Colonic mucosa (tissue), 4 donors: ENCODE data around the gene DDR2. TPM values are rescaled to one million over a fixed set of nuclear protein-coding genes. Genes with fewer than 3 reads are reported as not detected.
"Not testable (repeated sequence)": the region's sequence is repeated elsewhere in the genome, so short reads cannot be mapped to it uniquely, and the experiment has no call there.

Experiments used
- DNase-seq: peaks from one replicate; pipeline ENCODE4 v3.0.0-alpha.2; 2020
- H3K27ac ChIP-seq: fragments of 200-600 bp; one replicate; pipeline ENCODE4 v1.8.0; 2021
- H3K27me3 ChIP-seq: fragments of 200-600 bp; one replicate; pipeline ENCODE4 v1.8.0; 2021
- H3K36me3 ChIP-seq: fragments of 200-600 bp; one replicate; pipeline ENCODE4 v1.8.0; 2021
- H3K4me1 ChIP-seq: fragments of 200-600 bp; one replicate; pipeline ENCODE4 v1.8.0; 2021; ENCODE audit warnings: mild to moderate bottlenecking
- H3K4me3 ChIP-seq: fragments of 200-600 bp; one replicate; pipeline ENCODE4 v1.8.0; 2021
- H3K9ac ChIP-seq, 2 donors: one replicate each; pipeline ENCODE4 v1.7.0; 2013; ENCODE audit warnings: control low read depth in 2 of 2, low read depth in 2 of 2, low read length in 2 of 2
- H3K9me3 ChIP-seq: fragments of 200-600 bp; one replicate; pipeline ENCODE4 v1.8.0; 2021
- intact Hi-C: fragments of 100-400 bp; cut with DNase I; formaldehyde crosslinking; loops from one replicate; pipeline ENCODE4 v1.14.1; 2022
- total RNA-seq, 2 donors: library from RNA; stranded (reverse); fragmentation: NEBNext Ultra II Directional in 1 of 2; extraction: Animal tissue kit (Norgen Biotek cat#: 25700) in 1 of 2; gene quantifications; one replicate each; pipeline ENCODE4 v1.2.1, GENCODE V29; 2021
- TF ChIP-seq, protein P1 (sequence below): fragments of 200-600 bp; IDR thresholded peaks from one replicate; pipeline ENCODE4 v1.8.0; 2022; ENCODE audit warnings: antibody characterized with exemption, mild to moderate bottlenecking
- donor health status: healthy.
- donor health status: DM: no; HTN: no; CAD: no.
- donor health status: DM: no; HTN: no; CAD: no.

DDR2 gene
- total RNA-seq: 10 to 100 TPM in 1 of 2 donors, 1 to 10 TPM in 1; 7.6 to 26.5 TPM

- intact Hi-C loops: loop anchor here (5.0 kb wide), 1 partner anchor 45 kb away; no protein-coding TSS in a partner anchor
- DNase-seq: peak; percentile 57
Observed at GRCh38 chr1:162632217-162632666, at the start of gene DDR2. Gene DDR2 (plus strand): TSS chr1:162632464. CDS start chr1:162719064, 86,600 bp downstream.

GRCh38 chr1:162582901-162583300, 49.4 kb upstream of the DDR2 start:
- DNase-seq, intact Hi-C loops, H3K27me3 ChIP-seq, H3K36me3 ChIP-seq, H3K9me3 ChIP-seq, H3K4me3 ChIP-seq, H3K4me1 ChIP-seq, H3K27ac ChIP-seq, H3K9ac ChIP-seq: not testable (repeated sequence)

More at GRCh38 chr1:162632217-162632666, at the start of gene DDR2:
- no peaks in the 10 kb centered on the region for H3K9me3 ChIP-seq
- H3K27me3 ChIP-seq: no peaks in the 10 kb centered on the region
- TF ChIP-seq, protein P1, sequence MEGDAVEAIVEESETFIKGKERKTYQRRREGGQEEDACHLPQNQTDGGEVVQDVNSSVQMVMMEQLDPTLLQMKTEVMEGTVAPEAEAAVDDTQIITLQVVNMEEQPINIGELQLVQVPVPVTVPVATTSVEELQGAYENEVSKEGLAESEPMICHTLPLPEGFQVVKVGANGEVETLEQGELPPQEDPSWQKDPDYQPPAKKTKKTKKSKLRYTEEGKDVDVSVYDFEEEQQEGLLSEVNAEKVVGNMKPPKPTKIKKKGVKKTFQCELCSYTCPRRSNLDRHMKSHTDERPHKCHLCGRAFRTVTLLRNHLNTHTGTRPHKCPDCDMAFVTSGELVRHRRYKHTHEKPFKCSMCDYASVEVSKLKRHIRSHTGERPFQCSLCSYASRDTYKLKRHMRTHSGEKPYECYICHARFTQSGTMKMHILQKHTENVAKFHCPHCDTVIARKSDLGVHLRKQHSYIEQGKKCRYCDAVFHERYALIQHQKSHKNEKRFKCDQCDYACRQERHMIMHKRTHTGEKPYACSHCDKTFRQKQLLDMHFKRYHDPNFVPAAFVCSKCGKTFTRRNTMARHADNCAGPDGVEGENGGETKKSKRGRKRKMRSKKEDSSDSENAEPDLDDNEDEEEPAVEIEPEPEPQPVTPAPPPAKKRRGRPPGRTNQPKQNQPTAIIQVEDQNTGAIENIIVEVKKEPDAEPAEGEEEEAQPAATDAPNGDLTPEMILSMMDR: no peak
- no peaks in the 10 kb centered on the region for H3K36me3 ChIP-seq
- peak within 1 kb of the TSS; percentile 27 to 44 for H3K9ac ChIP-seq
- H3K4me3 ChIP-seq: peak within 1 kb of the TSS; percentile 18
- no peaks in the 10 kb centered on the region for H3K4me1 ChIP-seq
- peak within 1 kb of the TSS; percentile 73 for H3K27ac ChIP-seq

DNA sequence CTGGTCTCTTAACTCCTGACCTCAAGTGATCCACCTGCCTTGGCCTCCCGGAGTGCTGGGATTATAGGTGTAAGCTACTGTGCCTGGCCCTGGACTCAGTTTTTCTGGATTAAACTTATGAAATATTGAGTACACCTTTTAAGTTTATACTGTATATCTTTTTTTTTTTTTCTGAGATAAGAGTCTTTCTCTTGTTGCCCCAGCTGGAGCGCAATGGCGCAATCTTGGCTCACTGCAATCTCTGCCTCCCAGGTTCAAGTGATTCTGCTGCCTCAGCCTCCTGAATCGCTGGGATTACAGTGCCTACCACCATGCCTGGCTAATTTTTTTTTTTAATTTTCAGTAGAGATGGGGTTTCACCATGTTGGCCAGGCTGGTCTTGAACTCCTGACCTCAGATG, 47.2 kb upstream of the DDR2 start:
- H3K9ac ChIP-seq, DNase-seq, H3K36me3 ChIP-seq, H3K27ac ChIP-seq, H3K4me1 ChIP-seq, H3K4me3 ChIP-seq, H3K9me3 ChIP-seq, H3K27me3 ChIP-seq, intact Hi-C loops: not testable (repeated sequence)

GRCh38 chr1:162587347-162587746, 44.9 kb upstream of the DDR2 start:
- intact Hi-C loops: no loop called here
- Histone ChIP-seq H3K4me1 (no peaks in the 10 kb centered on the region), H3K27me3 (no peaks in the 10 kb centered on the region), H3K9me3 (no peaks in the 10 kb centered on the region), H3K27ac (no peak overlapping the region), H3K36me3 (no peaks in the 10 kb centered on the region), H3K4me3 (no peak overlapping the region), H3K9ac (no peak overlapping the region)
- TF ChIP-seq, protein P1: no peak
- DNase-seq: no peak

- Histone ChIP-seq H3K9me3 (no peaks in the 10 kb centered on the region), H3K36me3 (peaks cover 4% of the 10 kb centered on the region), H3K4me1 (no peaks in the 10 kb centered on the region), H3K9ac (no peak overlapping the region), H3K27me3 (no peaks in the 10 kb centered on the region), H3K27ac (no peak overlapping the region), H3K4me3 (no peak overlapping the region)
- intact Hi-C loops: no loop called here
- TF ChIP-seq, protein P1: no peak
- DNase-seq: no peak
Observed at GRCh38 chr1:162587761-162588260, 44.5 kb upstream of the DDR2 start.

DNA sequence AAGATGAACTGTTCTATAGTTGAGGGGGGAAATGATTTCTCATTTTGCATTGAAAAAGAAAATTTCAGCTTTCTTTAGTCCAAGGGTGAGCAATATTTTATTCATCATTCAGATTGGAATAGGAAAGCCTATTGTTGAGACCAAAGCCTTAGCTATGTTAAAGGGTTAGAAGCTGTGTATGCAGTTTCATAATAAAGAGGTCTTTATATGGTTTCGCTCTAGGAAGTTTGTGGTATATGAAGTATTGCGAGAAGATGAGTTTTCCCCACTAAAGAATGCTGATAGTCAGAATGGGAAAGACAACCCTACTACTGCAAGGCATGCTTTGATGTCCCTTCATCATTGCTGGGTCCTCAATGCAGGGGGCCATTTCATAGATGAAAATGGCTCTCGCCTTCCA, 42.2 kb upstream of the DDR2 start:
- intact Hi-C loops: no loop called here

More for the DNA sequence above, 42.2 kb upstream of the DDR2 start:
- Histone ChIP-seq H3K27ac (no peak overlapping the region), H3K4me3 (no peak overlapping the region), H3K4me1 (no peaks in the 10 kb centered on the region), H3K27me3 (no peaks in the 10 kb centered on the region), H3K9ac (no peak overlapping the region), H3K9me3 (no peaks in the 10 kb centered on the region), H3K36me3 (peaks cover 4% of the 10 kb centered on the region)
- TF ChIP-seq, protein P1: no peak
- DNase-seq: no peak
